Upper lobe of left lung (tissue), 6 donors: Measurements from ENCODE around the gene SYP. TPM values are rescaled to one million over a fixed set of nuclear protein-coding genes. Genes with fewer than 3 reads are reported as not detected.

Source experiments
- ATAC-seq, 2 donors: fragments of 200-7000 bp; cut with Tn5 transposase; one replicate each; pipeline ENCODE4 v1.9.1; 2022; ENCODE audit warnings: mild to moderate bottlenecking in 2 of 2, moderate library complexity in 2 of 2; ENCODE audit not compliant: low FRiP score in 2 of 2
- DNase-seq, 2 donors: peaks; one replicate each; pipeline ENCODE4 v3.0.0-alpha.2; 2019 to 2020
- H3K27ac ChIP-seq, 4 donors: fragments of 200-600 bp; sonication (generic); one replicate each; pipeline ENCODE4 v1.5.1; 2016 to 2019
- H3K27me3 ChIP-seq, 4 donors: fragments of 200-600 bp; sonication (generic); one replicate each; pipeline ENCODE4 v1.5.1; 2017 to 2019
- H3K36me3 ChIP-seq, 4 donors: fragments of 200-600 bp; sonication (generic); one replicate each; pipeline ENCODE4 v1.5.1; 2016 to 2019
- H3K4me1 ChIP-seq, 4 donors: fragments of 200-600 bp; sonication (generic); one replicate each; pipeline ENCODE4 v1.5.1; 2018 to 2019
- H3K4me3 ChIP-seq, 4 donors: fragments of 200-600 bp; sonication (generic); one replicate each; pipeline ENCODE4 v1.5.1; 2017 to 2019; ENCODE audit warnings: mild to moderate bottlenecking in 2 of 4, moderate library complexity in 1 of 4
- H3K9me3 ChIP-seq, 4 donors: fragments of 200-600 bp; sonication (generic); one replicate each; pipeline ENCODE4 v1.5.1; 2018 to 2019
- EP300 ChIP-seq, 4 donors: sonication (generic); formaldehyde crosslinking; IDR thresholded peaks; one replicate each; pipeline ENCODE4 v1.5.1; 2017; ENCODE audit warnings: antibody characterized with exemption in 4 of 4, control low read depth in 2 of 4
- POLR2A ChIP-seq, 4 donors: fragments of 450-650 bp; IDR thresholded peaks; one replicate each; pipeline ENCODE4 v1.5.1; 2016 to 2017; ENCODE audit warnings: antibody characterized with exemption in 4 of 4, mild to moderate bottlenecking in 2 of 4
- POLR2AphosphoS5 ChIP-seq, 2 donors: sonication (generic); formaldehyde crosslinking; IDR thresholded peaks; one replicate each; pipeline ENCODE4 v1.5.1; 2017; ENCODE audit warnings: antibody characterized with exemption in 2 of 2
- WGBS, 2 donors: methylation state at CpG; one replicate each; pipeline ENCODE4 v1.1.5; 2017 to 2018; 5-methylcytosine and 5-hydroxymethylcytosine counted together
- total RNA-seq, 6 donors: library from RNA; depleted of rRNA in 4 of 6; stranded (reverse); fragments of >200 nt in 4 of 6; gene quantifications; one replicate each; pipeline versions ENCODE4 v1.1.0 to v1.2.1, GENCODE V29; 2016 to 2021
- TF ChIP-seq, protein P1 (sequence below), 6 experiments: fragments of 450-650 bp in 4 of 6; fragments of 200-600 bp in 2 of 6; sonication (generic) in 2 of 6; IDR thresholded peaks; one replicate each; pipeline ENCODE4 v1.5.1; 2016 to 2019; ENCODE audit warnings: antibody characterized with exemption in 6 of 6
- donor health status: DM: no; HTN: no; CAD: no; lungs with moderate emphysema.
- donor health status: DM: no; HTN: yes; CAD: no; lungs with severe emphysema.

Gene SYP
- total RNA-seq, 6 donors from 2014 or later, result 2.1 to 8.0 (median 4.3) TPM

DNA sequence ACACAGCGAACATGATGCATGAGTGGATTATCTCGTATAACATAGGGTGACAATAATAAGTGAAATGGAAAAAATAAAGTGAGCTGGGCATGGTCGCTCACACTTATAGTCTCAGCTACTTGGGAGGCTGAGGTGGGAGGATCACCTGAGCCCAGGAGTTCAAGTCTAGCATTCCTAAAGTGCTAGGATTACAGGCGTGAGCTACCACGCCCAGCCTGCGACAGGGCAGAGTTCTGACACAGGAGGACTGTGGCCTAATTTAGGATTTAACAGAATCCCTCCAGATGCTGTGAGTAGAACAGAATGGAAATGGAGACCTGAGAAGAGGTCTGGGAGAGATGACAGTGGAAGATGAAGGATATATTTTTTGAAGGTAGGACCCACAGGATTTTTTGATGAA, 10.4 kb downstream of the SYP start:
- ATAC-seq (no peak), DNase-seq (no peak)
- H3K4me3 ChIP-seq, result peak overlapping the region in 2 of 4 donors; percentile 48 to 52
- H3K4me1 ChIP-seq, result peaks cover 7 to 18% (median 12%) of the 10 kb centered on the region in 4 donors
- 70 to 73% methylated on average over 6 of the region's 6 CpGs for WGBS, 2 donors
- H3K27ac ChIP-seq, result peak overlapping the region; percentile 80 to 89 (median 86)
- TF ChIP-seq, protein P1, sequence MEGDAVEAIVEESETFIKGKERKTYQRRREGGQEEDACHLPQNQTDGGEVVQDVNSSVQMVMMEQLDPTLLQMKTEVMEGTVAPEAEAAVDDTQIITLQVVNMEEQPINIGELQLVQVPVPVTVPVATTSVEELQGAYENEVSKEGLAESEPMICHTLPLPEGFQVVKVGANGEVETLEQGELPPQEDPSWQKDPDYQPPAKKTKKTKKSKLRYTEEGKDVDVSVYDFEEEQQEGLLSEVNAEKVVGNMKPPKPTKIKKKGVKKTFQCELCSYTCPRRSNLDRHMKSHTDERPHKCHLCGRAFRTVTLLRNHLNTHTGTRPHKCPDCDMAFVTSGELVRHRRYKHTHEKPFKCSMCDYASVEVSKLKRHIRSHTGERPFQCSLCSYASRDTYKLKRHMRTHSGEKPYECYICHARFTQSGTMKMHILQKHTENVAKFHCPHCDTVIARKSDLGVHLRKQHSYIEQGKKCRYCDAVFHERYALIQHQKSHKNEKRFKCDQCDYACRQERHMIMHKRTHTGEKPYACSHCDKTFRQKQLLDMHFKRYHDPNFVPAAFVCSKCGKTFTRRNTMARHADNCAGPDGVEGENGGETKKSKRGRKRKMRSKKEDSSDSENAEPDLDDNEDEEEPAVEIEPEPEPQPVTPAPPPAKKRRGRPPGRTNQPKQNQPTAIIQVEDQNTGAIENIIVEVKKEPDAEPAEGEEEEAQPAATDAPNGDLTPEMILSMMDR (IDR thresholded peaks at IDR 0.05), result no peak
- no peak for TF ChIP-seq POLR2A (IDR thresholded peaks at IDR 0.05)
- TF ChIP-seq EP300 (IDR thresholded peaks at IDR 0.05), result no peak
- TF ChIP-seq POLR2AphosphoS5 (IDR thresholded peaks at IDR 0.05), result no peak
- no peaks in the 10 kb centered on the region for H3K36me3 ChIP-seq
- no peaks in the 10 kb centered on the region for H3K27me3 ChIP-seq
- no peaks in the 10 kb centered on the region for H3K9me3 ChIP-seq

DNA sequence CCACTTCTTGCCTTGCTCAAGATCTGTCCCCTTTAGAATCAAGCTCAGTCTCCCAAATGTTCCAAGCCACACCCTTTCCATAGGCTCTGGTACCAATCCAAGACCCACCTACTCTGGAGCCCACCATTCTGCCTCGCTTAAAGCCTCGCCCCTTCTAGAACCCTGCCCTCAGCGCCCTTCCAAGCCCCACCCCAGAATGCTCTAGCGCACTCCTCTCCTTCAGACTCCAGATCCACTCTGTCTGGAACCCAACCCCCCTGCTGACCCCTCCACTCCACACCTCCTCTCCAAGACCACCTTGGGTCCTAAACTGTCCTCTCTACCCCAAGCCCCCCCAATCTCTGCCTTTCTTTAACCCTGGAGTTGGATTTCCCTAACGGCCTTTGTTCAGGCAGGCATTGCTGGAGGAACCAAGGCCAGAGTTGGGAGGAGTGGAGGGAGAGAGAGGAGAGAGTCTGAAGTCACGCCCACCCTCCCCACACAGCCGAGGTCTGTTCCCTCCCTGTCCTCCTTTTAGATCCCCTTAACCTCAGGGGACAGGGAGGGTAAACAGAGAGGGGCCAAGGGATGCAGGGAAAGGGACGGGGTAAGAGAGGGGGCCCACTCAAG, 11.4 kb downstream of the SYP start:
- ATAC-seq (no peak), DNase-seq (no peak)
- H3K9me3 ChIP-seq, result no peaks in the 10 kb centered on the region
- WGBS, 2 donors, result 62 to 75% methylated on average over 8 of the region's 8 CpGs
- H3K4me1 ChIP-seq, result peaks cover 9 to 18% (median 14%) of the 10 kb centered on the region in 4 donors
- no peaks in the 10 kb centered on the region for H3K27me3 ChIP-seq
- TF ChIP-seq POLR2AphosphoS5 (IDR thresholded peaks at IDR 0.05) (no peak), POLR2A (IDR thresholded peaks at IDR 0.05) (no peak), EP300 (IDR thresholded peaks at IDR 0.05) (no peak)
- TF ChIP-seq, protein P1 (IDR thresholded peaks at IDR 0.05), result no peak
- H3K36me3 ChIP-seq, result peaks cover 0 to 3% (median 0%) of the 10 kb centered on the region in 4 donors
- peak overlapping the region in 1 of 4 donors; percentile 84 for H3K27ac ChIP-seq
- H3K4me3 ChIP-seq, result no peak overlapping the region

DNA sequence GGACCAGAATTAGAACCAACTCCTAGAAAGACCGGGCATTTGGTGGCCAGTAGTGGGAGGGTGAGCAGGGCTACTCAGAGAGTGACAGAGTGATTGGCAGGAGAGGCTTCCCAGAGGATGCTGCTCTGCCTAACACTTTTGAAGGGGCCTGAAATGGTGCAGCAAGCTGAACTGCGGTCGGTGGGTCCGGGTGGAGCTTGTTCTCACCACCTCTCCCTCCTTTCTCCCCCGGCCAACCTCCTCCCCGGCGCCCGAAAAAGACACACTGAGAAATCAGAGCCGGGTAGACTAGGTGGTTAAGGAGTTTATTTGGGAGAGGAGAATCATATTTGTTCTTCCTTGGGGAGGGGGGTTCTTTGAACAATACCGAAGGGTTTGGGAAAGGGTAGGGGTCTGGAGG, 12.5 kb downstream of the SYP start:
- TF ChIP-seq EP300 (IDR thresholded peaks at IDR 0.05), result no peak
- no peak for TF ChIP-seq POLR2AphosphoS5 (IDR thresholded peaks at IDR 0.05)
- TF ChIP-seq, protein P1 (IDR thresholded peaks at IDR 0.05), result no peak
- TF ChIP-seq POLR2A (IDR thresholded peaks at IDR 0.05), result no peak
- no peaks in the 10 kb centered on the region for H3K9me3 ChIP-seq
- DNase-seq (no peak), ATAC-seq (no peak)
- H3K4me3 ChIP-seq, result no peak overlapping the region
- peak overlapping the region in 3 of 4 donors; percentile 79 to 85 (median 84) for H3K27ac ChIP-seq
- no peaks in the 10 kb centered on the region for H3K27me3 ChIP-seq
- WGBS, 2 donors, result 82 to 88% methylated on average over 4 to 9 of the region's 10 CpGs
- H3K4me1 ChIP-seq, result peaks cover 9 to 18% (median 14%) of the 10 kb centered on the region in 4 donors
- H3K36me3 ChIP-seq, result peaks cover 0 to 11% (median 0%) of the 10 kb centered on the region in 4 donors

DNA sequence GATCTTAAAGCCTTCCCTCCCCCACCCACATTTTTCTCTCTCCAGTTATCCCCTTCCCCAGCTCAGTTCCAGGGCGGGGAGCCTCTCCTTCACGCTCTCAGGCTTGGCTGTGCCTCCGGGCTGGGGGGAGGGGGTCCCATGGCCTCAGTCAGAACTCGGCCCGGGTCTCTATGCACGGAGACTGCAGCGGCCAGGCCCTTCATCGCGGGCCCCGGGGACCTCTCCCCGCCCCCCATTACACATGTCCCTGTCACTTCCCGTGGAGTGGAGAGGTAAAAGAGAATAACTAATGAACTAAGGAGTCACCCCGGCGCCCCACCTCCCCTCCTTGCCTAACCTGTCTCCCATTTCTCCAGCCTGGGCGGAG, 13.0 kb downstream of the SYP start:
- Histone ChIP-seq H3K9me3 (no peaks in the 10 kb centered on the region), H3K4me3 (no peak overlapping the region), H3K4me1 (peaks cover 9 to 18% (median 14%) of the 10 kb centered on the region in 4 donors), H3K36me3 (peaks cover 0 to 16% (median 0%) of the 10 kb centered on the region in 4 donors), H3K27ac (peak overlapping the region; percentile 74 to 85 (median 82)), H3K27me3 (no peaks in the 10 kb centered on the region)
- WGBS, 2 donors, result 51 to 60% methylated on average over 8 to 14 of the region's 15 CpGs
- ATAC-seq, result no peak
- TF ChIP-seq POLR2AphosphoS5 (IDR thresholded peaks at IDR 0.05), result no peak
- TF ChIP-seq, protein P1 (IDR thresholded peaks at IDR 0.05), result no peak
- no peak for TF ChIP-seq POLR2A (IDR thresholded peaks at IDR 0.05)
- TF ChIP-seq EP300 (IDR thresholded peaks at IDR 0.05), result no peak
- DNase-seq, result no peak
